HG03565 (cell line): Measurements from ENCODE around the gene ASPHD2.

Experiments used
- ATAC-seq: cut with Tn5 transposase; IDR thresholded peaks from one replicate; pipeline ENCODE4 v1.9.1; 2021; ENCODE audit warnings: mild to moderate bottlenecking, moderate library complexity; ENCODE audit not compliant: unreplicated experiment

Gene ASPHD2

DNA sequence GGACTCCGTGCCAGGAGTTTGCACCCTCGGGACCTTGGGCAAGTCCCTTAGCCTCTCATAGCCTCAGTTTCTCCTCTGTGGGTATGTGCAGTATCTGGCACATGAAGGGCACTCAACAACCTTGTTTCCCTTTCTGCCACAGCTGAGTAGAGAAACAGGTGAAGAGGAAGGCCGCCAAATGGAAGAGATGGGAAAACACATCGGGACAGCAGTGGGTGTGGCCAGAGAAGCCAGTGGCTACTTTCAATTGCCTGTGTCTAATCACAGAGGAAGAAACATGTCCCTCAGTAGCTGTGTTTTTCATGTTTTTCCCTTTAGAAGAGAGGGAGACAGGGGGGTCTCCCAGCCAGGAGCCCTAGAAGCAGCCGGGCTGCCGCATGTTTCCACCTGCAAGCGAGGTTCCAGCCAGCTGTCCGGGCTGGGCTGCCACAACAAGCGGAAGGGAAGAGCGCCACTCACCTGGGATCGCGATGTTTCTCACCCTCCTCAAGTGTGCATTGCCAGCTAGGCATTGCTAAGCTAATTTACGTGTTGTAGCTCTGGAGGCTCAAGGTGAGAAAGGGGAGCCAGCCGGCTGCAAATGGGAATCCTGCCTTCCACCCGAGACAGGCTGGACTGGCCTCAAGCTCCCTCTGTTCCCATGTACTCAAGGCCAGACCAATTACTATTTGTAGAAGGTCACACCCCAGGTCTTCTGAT is 16.7 kb downstream of the ASPHD2 start:
- ATAC-seq = no peak

DNA sequence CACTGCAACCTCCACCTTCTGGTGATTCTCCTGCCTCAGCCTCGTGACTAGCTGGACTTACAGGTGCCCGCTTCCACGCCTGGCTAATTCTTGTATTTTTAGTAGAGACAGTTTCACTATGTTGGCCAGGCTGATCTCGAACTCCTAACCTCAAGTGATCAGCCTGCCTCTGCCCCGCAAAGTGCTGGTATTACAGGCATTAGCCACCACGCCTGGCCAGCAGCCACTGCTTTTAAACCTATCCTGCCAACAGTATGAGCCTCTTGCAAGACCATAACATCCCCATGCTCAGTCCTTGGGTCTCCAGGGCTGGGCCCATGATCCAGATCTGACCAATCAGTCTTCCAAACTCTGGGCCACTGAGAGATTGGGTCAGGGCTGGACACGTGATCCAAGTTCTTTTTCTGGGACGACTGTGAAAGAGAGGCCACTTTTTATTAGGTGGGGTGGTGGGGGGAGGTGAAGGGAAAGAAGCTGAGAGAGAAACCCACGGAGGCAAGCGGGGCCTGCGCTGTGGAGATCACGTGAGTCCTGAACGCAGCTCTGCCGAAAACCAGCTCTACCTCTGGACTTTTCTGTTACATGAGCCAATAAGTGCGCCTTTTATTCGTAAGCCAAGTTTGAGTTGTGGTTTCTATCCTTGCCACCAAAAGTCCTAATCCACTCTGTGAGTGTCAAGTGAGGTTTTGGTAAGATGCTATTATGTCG is 17.9 kb downstream of the ASPHD2 start:
- no peak for ATAC-seq

DNA sequence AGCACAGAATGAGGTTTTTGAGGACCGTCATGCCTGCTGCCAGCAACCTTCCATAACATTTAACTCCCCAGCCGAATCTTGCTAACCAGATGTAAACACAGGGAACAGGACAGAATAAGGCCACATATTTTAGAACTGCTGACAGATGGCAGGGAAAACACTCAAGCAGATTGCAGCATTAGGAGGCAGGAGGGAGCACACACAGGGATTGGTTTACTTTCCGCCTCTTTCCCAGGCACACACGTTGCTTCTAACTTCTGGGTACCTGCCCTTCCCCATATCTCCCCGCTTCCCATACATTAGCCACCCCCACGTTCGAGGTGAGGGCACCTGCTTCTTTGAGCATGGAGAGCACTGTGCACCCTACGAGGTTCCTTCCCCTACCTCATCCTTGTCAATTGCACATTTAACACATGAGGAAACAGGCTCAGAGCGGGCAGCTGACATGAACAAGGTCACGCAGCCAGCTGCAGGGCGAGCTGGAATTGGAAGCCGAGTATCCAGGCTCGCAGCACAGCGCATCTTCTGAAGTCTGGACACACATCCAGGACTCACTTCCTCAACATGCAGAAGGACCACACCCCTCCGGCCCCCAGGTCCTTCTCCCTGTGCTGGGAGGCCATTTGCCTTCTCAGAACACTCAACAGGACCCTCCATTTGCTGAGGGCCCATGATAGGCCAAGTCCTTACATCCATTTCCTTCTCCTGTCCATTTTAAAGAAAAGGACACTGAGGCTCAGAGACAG is 18.7 kb downstream of the ASPHD2 start:
- ATAC-seq = no peak

DNA sequence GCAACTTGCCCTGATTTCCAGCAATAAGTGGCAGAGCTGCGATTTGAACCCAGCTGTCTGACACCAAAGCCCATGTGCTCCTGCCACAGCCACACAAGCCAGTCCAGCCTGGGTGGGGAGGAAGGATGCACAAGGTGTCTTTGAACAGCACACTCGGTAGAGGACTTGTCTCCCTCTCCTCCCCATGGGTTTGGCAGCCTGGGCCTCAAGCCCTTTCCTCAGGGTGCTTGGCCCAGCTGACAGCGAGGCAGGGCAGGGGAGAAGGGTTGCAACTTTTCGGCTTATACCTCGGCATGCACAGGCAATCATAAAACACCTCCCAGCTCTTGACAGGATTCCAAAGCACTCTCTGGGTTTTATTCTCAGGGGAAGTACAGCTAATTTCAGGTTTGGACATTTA is 19.3 kb downstream of the ASPHD2 start:
- ATAC-seq = no peak

DNA sequence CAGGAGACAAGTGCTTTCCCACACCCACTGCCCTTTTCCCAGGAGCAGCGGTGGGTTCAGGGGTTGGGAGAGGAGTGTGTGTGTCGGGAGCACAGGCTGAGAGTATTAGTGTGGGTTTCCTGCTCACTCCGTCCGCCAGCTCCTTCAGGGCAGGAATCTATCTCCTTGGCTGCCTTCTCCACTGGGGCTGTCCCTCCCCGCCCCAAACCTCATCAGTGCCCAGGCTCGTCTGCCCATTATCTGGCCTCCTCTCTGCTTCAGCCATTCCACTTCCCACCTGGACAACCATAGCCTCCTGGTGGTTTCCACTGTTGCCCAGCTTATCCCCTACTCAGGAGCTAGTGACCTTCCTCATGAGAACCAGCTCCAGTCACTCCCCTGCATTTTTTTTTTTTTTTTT is 19.9 kb downstream of the ASPHD2 start:
- ATAC-seq = no peak

DNA sequence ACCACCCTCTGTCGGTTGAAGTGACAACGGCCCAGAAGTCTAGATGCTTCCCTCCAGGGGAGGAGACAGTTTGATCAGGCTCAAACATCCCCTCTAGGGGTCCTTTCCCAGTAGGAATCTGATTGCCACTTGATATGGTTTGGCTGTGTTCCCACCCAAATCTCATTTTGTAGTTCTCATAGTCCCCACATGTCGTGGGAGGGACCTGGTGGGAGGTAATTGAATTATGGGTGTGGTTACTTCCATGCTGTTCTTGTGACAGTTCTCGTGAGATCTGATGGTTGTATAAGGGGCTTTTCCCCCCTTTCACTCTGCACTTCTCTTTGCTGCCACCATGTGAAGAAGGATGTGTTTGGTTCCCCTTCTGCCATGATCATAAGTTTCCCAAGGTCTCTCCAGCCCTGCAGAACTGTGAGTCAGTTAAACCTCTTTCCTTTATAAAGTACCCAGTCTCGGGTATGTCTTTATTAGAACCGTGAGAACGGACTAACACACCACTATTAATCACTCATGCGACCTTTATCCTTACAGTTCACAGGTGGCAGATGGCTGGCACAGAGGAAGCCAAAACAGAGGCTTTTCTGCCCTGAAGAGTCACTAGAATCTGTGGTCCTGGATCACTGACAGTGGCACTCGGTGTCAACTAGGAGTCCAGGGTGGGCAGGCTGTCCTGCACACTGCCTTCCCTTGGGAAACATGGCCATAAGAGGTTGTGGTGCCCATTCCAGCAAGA is 21.6 kb downstream of the ASPHD2 start:
- no peak for ATAC-seq

DNA sequence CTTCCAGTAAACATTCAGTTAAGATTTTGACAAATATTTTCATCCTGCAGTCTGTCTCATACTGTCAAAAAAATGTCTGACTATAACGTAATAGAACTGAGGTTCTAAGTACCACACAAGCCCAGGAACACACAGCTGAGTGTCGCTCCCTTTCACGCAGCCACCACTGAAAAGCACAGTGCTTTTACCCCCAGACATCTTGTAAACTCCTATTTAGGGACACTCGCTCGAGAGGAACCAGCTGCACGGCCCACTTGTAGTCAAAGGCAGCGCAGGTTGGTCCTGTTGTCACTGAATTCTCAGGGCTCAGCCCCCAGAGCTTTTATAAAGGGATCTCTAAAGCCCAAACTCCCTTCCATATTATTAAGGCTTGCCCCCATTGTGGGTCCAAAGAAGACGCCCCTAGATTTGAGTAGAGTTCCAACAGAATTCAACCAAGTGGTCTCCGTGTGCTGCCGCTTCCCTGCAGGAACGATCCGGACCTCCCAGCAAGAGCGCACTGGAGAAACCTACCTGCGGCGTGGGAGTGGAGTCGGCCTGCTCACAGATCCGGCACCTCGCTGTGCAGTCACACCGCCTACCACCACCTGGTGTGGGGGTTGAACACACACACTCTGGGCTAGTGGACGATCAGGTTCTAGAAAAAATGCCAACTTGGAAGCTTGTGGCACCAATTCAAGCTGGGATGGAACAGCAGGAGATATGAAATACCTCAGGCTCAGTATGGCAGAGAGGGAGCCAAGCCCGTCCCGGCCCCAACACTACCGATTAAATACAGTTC is 23.4 kb downstream of the ASPHD2 start:
- no peak for ATAC-seq

DNA sequence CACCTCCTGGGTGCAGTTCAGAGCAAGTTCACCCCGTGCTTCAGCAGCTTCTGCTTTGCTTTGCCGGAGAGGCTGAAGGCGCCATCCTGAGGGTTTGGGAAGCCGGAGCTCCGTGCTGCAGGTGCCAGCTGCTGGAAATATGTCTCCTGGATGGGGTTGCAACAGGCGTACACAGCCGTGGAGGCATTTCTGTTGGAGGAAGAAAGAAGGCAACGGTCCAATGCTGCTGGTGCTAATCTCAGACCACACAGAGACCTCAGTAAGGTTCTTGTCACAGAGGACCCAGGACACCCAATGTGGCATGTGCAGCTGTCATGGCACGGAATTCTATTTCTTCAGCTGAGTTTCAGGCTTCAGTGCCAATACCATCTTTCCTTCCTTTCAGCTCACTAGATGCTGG is 24.2 kb downstream of the ASPHD2 start:
- ATAC-seq = no peak

DNA sequence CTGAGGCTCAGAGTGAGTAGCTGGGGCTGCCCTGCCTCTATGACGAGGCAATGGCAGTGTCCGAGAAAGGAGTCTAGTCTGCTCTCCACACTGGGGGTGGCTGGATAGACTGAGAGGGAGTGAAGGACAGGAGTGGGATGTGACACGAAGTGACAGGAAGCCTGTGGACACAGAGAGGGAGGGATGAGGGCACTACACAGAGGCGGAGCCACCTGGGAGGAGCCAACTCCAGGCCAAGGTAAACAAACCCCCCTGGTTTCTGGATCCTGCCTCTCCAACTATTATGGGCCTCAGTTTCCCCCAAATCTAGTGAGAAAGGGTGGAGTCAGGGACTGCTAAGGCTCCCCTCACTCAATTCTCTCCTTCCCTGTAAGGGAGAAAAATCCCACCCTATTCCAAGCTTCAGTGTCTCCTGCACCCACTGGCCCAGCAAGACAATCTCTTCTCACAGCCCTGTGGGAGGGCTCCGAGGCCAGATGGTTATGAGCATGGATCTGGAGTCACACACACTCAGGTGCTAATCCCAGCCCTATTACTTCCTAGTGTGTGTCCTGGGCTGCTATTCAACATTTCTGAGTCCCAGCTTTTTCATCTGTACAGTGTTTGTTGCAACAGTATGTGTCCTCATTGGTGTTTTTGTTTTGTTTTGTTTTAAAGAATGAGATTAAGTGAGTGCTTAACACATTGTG is 24.9 kb downstream of the ASPHD2 start:
- no peak for ATAC-seq

DNA sequence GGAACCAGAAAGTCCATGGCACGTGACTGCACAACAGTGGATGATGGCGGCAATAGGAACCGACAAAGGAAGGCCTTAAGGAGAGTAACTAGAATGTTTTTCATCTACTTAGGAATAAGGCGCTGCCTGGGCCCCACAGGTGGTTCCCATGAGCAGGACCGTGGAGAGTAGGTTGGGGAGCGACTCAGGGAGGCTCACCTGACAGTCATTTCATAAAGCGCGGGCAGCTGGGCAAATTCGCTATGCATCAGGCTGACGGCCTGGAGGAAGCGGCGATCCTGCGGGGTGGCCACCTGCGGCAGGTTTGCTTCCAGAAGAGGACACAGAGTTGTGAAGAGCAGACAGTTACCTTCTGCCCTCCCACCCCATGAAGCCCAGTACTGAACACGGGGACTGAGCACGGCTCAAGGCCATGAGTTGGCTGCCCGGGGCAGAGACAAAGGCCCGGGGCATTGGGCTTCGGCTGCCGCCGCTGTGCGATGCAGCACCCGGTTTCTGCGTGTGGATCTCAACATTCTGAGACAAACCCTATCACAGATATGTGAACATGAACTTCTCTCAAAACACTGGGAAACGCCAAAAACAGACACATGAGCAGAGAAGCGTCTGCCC is 28.7 kb downstream of the ASPHD2 start:
- no peak for ATAC-seq

DNA sequence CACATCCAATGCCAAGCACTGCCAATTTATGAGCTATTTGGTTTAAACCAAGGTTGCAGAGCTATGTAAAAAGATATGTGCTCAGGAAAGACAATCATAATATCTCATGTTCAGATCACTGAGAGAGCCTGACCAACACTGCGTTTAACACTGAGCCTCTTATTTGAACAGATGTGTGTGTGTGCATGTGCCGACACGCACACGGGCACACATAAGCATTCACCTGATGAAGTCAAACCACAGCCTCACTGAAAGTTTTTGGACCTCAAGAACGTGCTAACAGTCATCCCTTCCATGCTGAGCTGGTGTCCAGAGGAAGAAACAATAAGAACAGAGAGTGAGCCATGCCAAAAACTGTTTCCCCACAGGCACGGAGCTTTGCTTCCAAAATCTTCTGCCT is 31.1 kb downstream of the ASPHD2 start:
- ATAC-seq = no peak

DNA sequence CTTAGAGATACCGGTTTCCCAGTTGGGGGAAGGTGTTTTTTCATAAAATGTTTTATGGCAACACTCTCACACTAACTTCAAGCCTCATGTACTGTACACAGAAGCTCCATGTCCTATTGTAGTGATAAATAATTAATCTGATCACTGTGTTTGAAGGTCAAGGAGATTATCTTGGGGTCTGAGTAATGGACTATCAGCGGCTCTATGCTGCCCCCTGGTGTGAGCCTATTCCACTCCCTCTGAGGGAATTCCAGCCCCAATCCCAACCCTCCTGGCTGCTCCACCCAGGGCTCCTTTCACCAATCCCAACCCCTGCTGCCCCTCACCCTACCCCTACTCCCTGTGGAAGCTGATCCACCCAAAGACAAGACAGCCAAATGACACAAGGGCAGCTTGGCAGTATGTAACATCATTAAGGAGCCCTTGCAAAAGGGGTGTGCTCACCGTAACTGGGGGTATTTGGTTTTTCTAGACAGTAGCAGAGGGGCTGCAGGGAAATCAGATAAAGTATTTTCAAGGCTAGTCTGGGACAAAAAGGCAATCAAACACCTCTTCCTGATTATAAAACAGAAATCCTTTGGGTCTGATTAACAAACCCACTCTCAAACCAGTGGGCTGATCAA is 32.2 kb downstream of the ASPHD2 start:
- ATAC-seq = no peak

DNA sequence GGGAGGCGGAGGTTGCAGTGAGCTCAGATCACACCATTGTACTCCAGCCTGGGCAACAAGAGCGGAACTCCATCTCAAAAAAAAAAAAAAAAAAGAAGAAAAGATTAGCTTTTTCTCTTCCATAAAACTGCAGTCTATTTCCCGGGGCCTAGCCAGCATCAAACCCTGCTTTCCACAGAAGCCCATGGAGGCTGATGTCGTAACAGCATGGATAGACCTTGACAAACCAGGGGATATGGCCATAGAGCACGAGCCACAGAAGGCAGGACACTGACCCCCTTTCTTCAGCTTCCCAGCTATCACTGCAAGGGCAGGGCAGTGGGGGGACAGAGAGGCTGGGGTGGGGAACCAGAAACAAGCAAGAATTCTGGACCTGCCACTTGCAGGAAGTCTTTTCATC is 33.0 kb downstream of the ASPHD2 start:
- no peak for ATAC-seq

DNA sequence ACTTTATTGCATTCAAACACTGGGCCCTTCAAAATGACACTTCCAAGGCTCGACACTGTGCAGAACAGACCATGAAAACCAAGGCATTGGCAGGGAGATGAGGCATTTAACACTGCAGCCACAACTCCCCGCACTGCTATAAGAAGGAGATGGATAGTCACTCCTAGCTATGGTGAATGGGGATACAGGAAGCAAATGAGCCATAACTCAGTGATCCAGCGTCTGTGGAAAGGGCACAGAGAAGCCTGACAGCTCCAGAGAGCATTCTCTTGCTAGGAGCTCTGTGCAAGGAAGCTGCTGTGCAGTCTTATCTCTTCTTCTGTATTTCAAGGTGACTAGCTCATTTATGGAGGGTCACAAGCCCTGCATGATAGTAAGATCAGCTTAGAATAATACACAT is 33.6 kb downstream of the ASPHD2 start:
- no peak for ATAC-seq

DNA sequence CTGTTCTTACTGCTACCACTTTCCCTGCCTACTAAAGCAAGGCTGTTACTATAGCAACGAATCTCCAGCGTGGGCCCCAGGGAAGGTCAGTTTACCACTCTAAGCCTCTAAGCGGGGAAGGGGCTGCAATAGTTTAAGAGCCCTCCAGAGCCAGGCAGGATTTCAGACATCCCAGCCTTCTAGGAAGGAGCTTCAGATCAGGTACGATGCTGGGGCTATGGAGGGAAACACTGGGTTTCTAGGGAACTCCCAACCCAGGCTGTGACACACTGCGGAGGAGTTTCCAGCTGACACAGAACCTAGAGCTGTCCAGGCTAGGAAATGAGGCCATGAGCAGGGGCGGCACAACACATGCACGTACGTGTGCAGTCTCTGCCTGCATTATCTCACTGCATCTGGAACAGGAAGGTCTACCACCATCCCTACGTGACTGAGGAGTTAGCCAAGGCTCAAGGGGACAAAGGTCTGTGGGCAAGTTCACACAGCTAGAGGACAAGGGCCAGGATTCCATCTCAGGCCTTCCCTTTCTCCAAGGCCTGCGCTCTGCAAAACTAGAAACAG is 34.1 kb downstream of the ASPHD2 start:
- no peak for ATAC-seq

DNA sequence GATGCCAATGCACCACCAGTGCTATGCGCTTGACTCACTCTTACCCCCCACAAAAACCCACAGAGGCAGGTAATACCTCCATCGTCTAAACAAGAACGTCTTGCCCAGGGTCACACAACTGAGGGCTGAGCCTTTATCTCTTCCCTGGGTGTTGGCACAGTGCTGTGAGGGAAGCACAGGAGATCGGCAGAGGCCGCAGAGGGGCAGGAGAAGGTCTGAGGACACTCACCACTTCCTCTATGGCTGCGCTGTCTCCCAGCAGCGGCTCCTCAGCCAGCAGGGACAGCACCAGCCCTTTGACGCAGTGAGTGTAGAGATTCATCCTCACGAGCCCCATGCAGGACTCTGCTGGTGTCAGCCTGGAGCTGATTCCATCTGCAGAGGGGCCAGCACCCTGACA is 34.6 kb downstream of the ASPHD2 start:
- ATAC-seq = no peak

DNA sequence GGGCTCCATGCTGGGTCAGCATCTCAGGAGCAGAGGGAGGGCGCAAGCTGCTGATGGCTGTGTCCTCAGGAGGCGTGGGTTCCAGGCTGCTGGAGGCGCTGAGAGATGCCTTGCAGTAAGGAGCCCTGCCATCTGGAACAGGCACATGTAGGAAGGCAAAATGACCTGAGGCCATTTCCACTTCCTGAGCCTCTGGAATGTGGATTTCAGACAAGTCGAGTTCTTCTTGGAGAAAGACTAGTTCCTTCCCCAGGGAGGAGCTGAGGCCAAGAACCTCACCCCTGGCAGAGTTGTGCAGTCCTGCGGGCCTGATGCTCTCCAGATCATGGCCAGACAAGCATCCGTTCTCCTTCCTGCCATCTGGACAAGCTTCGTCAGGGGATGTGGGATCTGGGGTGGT is 35.3 kb downstream of the ASPHD2 start:
- no peak for ATAC-seq

DNA sequence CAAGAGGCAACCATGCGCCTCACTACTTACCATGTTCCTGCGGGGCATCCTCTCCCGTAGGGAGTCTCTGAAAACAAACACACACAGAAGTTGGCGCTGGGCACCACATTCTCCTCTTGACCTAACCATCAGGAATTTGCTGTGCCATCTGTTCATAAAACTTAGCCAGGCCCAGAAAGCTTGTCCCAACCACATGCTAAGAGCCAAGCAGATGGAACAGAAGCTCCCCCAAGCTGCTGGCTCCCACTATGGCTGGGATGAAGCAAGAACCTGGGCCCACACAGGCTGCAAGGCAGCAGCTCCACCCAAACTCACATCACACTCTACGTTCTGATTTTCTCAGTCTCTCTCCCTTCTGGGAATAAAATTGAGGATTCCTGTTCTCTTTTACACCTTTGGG is 37.1 kb downstream of the ASPHD2 start:
- no peak for ATAC-seq

DNA sequence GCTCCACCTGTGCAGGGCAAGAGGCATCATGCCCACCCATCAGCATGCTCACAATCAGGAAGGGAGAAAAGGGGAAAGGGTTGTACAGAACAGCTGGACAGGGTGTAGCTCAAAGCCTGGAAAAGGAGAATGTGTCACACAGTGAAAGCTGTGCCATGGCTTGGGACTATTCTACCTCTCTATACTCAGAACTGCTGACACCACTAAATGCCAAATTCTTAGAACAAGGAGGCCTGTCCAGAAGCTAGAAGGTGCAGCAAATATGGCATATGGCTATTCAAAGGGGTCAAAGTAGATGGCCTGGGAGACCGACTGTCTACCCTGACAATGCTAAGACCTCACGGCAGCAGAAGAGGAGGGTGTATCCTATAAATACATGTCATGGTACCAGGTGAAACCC is 41.7 kb downstream of the ASPHD2 start:
- no peak for ATAC-seq
